Activated CD4-positive, alpha-beta T cell treated with anti-CD3 and anti-CD28 coated beads, Interleukin-2, amount 50 U/mL, for 48 hours (primary cell): ENCODE measurements around the gene FAM171A1.
"Not testable (repeated sequence)": the region's sequence is repeated elsewhere in the genome, so short reads cannot be mapped to it uniquely, and the experiment has no call there.

Experiments used
- DNase-seq, 2 experiments: peaks; one replicate each; pipeline ENCODE4 v3.0.0-alpha.2; 2020

FAM171A1 gene

GRCh38 chr10:15370856-15371701, at the start of gene FAM171A1:
Gene FAM171A1 (minus strand): TSS chr10:15371289. CDS start chr10:15371052, 237 bp downstream.
- DNase-seq = peak; percentile 62 to 66

- DNase-seq = no peak
These were observed 49.8 kb upstream of the FAM171A1 start for GRCh38 chr10:15420858-15421257.

- DNase-seq = peak; percentile 23 to 33
These were observed 48.3 kb upstream of the FAM171A1 start for GRCh38 chr10:15419279-15419874.

GRCh38 chr10:15416034-15416433, 44.9 kb upstream of the FAM171A1 start:
- DNase-seq = no peak

- no peak for DNase-seq
These were observed 39.9 kb upstream of the FAM171A1 start for GRCh38 chr10:15411010-15411409.

GRCh38 chr10:15409350-15409749, 38.3 kb upstream of the FAM171A1 start:
- DNase-seq = not testable (repeated sequence)

- no peak for DNase-seq
These were observed 37.5 kb upstream of the FAM171A1 start for GRCh38 chr10:15408557-15408956.

GRCh38 chr10:15405319-15405718, 34.2 kb upstream of the FAM171A1 start:
- no peak for DNase-seq

- DNase-seq = no peak
These were observed 30.3 kb upstream of the FAM171A1 start for GRCh38 chr10:15401382-15401781.

- DNase-seq = not testable (repeated sequence)
These were observed 29.4 kb upstream of the FAM171A1 start for GRCh38 chr10:15400461-15400860.

- no peak for DNase-seq
These were observed 28.1 kb upstream of the FAM171A1 start for GRCh38 chr10:15399060-15399661.

- no peak for DNase-seq
These were observed 24.8 kb upstream of the FAM171A1 start for GRCh38 chr10:15395935-15396334.

- DNase-seq = no peak
These were observed 22.2 kb upstream of the FAM171A1 start for GRCh38 chr10:15393139-15393825.

GRCh38 chr10:15391491-15391890, 20.4 kb upstream of the FAM171A1 start:
- DNase-seq = no peak

- not testable (repeated sequence) for DNase-seq
These were observed 17.1 kb upstream of the FAM171A1 start for GRCh38 chr10:15388172-15388571.

- no peak for DNase-seq
These were observed 15.9 kb upstream of the FAM171A1 start for GRCh38 chr10:15387021-15387420.

GRCh38 chr10:15385552-15386455, 14.7 kb upstream of the FAM171A1 start:
- DNase-seq = no peak

GRCh38 chr10:15381420-15381819, 10.3 kb upstream of the FAM171A1 start:
- no peak for DNase-seq

GRCh38 chr10:15379078-15379477, 8.0 kb upstream of the FAM171A1 start:
- no peak for DNase-seq

GRCh38 chr10:15378569-15378968, 7.5 kb upstream of the FAM171A1 start:
- no peak for DNase-seq

GRCh38 chr10:15374566-15374965, 3.5 kb upstream of the FAM171A1 start:
- no peak for DNase-seq

GRCh38 chr10:15374156-15374555, 3.1 kb upstream of the FAM171A1 start:
- DNase-seq = no peak
